Islet of Langerhans (tissue), 1 donor: ENCODE measurements around the gene FPGS.
"Not testable (repeated sequence)": the region's sequence is repeated elsewhere in the genome, so short reads cannot be mapped to it uniquely, and the experiment has no call there.

Source experiments
- FAIRE-seq: peaks from one replicate; lab custom pipeline; 2011; peaks lifted over from hg19 to GRCh38; lab: Jason Lieb, UNC

Gene FPGS

DNA sequence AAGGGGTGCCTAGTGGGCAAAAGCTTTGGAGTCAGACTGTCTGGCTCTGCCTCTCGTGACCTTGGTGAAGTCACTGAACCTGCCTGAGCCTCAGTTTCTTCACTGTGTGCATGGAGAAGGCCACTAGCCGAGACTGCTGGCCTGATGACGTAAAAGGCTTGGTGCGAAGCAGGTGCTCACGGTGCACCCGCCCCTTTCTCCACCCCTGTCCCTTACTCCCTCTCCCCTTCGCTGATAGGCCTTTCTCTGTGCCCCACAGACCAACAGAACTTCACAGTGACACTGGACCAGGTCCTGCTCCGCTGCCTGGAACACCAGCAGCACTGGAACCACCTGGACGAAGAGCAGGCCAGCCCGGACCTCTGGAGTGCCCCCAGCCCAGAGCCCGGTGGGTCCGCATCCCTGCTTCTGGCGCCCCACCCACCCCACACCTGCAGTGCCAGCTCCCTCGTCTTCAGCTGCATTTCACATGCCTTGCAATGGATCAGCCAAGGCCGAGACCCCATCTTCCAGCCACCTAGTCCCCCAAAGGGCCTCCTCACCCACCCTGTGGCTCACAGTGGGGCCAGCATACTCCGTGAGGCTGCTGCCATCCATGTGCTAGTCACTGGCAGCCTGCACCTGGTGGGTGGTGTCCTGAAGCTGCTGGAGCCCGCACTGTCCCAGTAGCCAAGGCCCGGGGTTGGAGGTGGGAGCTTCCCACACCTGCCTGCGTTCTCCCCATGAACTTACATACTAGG, 10.4 kb downstream of the FPGS start:
- FAIRE-seq: no peak

DNA sequence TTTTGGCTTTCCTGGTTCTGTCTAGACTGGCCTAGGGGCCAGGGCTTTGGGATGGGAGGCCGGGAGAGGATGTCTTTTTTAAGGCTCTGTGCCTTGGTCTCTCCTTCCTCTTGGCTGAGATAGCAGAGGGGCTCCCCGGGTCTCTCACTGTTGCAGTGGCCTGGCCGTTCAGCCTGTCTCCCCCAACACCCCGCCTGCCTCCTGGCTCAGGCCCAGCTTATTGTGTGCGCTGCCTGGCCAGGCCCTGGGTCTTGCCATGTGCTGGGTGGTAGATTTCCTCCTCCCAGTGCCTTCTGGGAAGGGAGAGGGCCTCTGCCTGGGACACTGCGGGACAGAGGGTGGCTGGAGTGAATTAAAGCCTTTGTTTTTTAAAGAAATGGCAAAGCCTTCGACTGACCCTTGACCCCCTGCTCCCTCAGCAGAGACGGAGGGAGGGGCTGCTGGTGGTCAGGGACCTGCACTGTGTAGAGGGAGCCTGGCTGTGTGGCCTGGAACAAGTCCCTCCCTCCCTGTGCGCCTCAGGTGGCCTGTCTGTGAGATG, 11.1 kb downstream of the FPGS start:
- no peak for FAIRE-seq

DNA sequence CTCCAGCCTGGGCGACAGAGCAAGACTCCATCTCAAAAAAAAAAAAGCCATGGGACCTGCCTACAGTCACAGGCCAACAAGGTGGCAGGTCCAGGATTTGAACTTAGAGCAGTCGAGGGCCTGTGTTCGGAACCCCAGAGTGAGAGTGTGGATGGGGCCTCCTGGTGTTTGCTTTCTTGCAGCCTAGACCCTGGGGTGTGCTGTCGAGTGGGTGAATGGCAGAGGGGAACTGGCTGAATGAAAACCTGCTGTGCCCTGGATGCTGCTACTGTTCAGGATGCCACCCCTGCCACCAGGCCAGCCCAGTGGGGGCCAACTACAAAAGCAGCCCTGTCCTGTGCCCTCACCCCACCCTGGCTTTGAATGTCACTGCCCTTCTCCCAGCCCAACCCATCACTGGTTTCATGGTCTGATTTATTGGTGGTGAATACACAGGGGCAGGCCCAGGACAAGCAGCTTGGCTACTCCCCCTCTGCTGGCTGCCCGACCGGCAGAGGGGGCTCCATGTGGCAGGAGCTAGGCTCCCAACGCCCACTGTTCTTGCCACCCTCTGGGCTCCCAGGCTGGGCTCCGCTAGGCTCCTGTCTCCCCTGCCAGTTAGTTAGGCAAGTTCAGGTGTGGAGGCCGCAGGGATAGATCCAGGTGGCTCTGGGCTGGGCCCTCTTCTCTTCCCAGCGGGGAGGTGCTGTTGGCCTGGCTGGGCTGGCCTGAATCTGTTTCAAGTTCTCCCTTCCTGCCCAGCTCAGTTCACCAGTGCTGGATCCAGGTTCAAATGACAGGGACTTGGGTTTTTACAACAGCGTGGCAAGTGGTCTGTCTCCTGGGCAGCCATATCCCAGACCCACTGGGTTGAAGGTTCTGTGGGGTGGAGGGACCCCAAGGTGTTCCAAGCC, 12.2 kb downstream of the FPGS start:
- FAIRE-seq: no peak

DNA sequence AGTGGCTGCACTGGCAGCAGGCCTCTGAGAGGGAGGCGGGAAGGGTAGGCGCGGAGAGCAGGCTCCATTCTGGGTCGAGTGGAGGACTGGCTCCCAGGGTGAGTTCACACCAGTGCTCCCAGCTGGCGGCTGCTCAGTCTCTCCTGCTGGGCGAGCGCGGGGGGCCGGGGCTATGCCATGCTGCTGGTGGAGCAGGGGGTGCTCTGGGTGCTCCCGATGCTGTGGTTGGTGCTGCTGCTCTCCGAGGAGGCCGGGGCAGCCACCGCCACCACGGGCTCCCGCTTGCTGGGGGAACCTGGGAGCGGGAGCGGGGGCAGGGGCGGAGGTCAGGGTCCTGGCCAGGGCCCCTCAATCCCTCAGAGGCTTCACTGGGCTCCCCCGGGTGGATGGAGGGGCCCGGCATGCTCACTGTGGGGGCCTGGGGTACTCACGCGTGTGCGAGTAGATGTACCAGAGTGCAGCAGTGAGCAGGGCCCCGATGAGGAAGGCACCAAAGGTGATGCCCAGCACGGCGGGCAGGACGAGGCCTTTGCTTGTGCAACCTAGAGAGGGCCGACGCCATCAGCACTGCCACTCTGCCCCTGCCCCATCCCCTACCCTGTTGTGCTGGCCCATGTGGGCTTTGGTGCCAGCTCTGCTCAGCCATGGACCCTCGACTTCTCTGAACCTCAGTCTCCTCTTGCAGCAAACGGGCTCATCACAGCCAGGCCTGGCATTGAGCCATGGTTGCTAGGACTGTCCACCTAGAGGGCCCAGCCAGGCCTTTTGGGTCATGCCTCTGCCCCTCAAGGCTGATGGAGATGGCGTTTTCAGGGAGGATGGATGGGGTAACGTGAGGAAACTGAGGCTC, 13.1 kb downstream of the FPGS start:
- no peak for FAIRE-seq

DNA sequence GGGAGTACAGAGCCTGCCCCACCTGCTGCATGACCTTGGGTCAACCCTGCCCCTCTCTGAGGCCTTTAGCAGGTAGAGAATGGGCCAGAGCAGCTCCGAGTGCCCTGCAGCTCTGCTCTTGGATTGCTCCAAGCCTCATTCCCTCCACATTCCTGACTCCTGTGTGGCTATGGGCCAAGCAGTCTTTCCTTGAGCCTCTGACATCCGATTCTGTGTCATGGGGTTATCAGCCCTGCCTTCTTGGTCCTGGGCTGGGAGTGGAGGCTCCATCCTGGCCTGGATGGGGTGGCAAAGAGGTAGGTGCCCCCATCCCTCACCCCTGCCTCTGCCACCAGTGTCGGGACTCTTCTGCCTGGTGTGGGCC, 13.7 kb downstream of the FPGS start:
- FAIRE-seq: no peak

DNA sequence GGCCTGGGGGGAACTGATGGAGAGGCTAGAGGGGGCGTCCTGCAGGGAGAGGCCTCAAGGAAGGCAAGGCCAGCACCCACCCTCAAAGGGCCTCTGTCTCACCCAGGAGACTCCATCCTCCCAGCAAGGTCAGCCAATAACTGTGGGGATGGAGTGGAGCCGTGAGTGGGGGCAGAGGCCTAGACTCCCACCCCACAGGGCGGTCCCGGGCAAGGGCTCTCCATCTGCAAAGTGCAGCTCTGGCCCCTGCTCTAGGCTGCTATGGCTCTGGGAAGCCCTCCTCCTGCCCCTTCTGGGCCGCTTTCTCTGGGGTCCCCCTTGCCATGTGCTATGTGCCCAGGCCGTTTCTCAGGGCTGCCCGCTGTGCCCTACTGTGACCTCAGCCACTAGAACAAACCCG, 14.0 kb downstream of the FPGS start:
- no peak for FAIRE-seq

DNA sequence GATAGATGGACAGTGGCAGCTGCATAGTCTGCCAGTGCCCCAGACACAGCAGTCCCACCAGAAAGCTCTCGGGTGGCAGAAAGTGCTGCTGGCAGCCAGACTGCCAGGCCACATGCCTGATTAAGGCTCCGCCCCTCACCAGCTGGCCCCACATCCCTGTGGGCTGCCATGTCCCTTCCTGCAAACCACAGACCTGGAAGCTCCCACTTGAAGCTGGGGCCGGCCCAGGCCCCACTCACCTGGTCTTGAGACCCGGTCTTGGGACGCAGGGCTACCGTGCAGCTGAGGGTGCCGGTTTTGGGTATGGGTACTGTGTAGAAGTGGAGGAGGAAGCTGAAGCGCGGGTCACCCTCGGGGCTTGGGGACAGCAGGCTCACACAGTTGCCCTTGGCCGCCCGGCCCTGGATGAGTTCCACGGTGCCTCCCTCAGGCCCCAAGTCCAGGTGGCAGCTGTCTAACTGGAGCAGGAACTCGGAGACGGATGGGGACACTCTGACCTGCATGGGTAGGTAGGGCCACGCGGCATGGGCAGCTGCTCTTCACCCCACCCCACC, 15.3 kb downstream of the FPGS start:
- FAIRE-seq: no peak

DNA sequence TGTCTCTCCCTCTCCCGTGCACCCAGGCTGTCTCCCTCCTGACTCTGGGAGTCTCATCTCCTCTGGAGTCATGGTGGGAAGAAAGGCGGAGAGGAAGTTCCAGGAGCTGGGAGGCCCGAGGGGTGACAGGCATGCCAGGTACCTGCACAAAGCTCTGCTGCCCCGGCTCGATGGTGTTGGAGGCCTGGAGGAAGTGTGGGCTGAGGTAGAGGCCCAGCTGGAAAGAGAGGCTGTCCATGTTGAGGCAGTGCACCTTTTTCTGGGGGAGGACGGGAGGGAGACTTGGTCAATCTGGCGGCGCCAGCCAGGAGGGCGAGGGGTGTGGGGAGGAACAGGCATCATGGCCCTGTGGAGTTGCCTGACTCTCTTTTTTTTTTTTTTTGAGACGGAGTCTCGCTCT, 15.9 kb downstream of the FPGS start:
- FAIRE-seq: no peak

DNA sequence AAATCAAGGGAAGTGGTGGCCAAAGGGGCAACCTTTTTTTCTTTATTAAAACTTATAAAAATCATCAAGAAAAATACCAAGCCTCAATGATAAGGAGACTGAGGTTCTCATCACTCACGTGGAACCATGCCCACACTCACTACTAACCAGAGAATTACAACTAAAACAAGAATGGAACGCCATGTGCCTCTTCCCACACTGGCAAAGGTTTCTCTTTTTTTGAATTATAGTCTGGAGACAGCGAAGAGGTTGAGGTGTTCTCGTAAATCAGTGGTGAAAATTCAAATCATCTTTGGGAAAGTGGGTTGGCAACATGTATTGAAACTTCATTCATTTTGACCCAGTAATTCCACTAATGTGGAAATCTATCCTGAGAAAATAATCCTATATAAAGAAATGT, 19.4 kb downstream of the FPGS start:
- no peak for FAIRE-seq

DNA sequence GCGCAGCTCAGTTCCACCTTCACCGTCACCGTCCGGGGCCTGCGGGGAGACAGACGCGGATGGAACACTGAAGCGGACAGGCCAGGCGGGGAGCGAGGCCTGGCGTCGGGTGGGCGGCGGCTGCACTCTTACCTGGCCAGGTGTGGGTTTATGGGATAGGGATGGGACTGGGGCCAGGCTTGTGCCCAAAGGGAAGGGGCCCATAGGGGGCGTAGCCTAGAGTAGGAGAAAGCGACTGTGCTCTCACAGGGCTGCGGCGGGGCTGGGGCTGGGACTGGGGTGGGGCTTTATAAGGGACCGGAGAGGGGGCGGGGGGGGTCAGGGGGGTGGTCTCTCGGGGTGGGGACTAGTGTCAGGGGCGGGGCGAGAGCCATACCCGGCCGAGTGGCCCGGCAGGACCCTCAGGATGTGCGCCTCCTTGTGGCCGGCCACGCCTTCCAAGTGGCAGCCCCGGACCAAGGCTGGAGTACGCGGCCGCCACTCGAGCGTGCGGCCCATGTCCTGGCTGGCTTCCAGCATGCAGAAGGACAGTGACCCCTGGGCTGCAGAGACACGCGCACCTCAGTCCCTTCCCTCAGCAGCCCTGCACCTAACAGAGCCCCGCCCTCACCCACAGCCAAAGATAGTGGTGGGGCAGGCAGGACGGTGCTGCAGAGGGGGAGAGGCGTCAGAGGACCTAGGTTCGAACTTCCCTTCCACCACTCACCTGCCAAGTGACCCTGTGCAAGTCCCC, 22.8 kb downstream of the FPGS start:
- FAIRE-seq: no peak

DNA sequence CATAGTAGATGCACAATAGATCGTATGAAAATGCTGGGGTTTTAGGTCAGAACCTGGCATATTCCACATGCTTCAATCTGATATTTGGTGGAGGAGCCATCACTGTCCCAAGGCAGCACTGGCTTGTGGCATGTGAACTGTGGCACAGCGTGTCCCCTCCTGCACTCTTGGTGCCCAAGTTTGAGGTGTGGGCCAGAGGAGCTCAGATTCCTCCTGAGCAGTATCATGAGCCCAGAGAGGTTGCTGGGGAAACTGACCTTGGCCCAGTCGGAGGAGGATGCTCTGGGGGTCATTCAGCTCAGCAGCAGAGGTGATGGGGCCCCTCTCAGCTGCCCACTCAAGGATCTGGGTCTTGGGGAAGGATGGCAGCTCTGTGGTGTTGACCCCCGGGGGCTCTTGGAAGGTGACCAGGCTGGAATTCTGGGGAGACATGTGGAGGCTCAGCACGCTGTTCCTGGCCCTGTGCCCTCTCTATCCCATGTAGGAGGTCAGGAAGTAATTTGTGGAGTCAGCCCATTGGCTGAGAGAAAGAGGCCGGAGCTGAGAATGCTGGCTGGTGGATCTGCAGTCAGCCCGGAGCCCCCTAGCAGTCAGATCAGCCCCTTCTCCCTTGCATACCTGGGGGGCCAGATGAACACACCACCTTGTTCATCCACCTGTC, 23.7 kb downstream of the FPGS start:
- no peak for FAIRE-seq

DNA sequence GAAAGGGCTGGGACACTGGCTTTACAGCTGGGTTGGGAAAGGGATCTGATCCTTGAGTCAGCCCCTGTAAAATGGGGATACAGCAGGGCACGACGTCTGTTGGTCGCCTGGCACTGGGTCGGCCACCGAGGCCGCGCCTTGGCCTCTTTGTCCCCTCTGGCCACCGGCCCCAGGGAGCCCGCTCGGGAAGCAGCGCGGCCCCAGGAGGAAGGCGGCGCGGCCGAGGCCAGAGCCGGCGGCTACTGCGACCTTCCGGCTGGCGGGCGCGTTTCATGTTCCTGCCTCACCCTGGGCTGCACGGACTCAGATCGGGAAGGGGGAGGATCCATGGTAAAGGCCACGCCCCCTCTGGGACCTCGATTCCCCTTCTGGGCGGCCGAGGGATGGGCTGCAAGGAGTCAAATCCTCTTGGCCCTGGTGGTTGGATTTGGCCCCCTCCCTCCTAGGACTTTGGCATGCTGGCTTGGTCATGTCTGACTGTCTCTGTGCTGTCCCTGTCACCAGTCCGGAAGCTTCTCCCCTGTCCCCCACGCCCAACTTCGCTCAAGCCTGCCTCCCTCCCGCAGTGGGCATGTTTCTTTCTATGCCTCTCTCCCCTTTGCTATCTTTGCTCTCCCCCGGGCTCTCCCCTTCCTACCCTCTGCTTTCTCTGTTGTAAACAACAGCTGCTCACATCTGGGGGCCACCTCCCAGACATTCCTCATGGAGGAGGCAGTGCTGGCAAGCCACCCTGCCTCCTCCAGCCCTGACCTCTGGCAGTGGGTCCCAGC, 25.8 kb downstream of the FPGS start:
- FAIRE-seq: no peak

DNA sequence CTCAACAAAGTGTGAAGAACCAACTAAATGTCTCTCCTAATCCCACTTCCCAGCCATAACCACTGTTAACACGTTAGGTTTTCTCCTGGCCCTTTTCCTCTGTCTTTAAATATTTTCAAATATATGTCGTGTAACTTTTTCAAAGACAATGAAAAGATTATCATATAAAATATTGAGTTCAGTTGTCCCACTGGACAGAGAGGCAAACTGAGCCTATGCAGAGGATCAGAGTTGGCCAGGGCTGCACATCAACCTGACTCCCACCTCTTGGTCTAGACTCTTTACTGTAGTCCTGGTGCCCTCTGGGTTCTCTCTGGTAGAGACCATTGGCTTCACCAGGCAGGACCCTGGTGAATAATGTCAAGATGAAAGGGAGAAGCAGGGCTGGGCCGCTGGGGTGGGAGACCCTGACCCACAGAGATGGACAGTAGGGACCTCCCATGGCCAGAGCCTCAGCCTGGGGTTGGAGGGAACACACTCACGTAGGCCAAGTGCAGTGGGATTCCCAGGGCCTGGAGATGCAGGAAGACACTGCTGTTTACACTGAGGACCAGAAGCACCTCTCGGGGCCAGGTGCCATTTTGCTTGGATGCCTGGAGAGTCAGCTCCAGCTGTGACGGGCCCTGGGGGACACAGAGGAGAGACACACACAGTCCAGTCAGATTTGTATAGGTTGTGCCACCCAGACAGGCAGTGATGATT, 26.7 kb downstream of the FPGS start:
- FAIRE-seq: no peak

DNA sequence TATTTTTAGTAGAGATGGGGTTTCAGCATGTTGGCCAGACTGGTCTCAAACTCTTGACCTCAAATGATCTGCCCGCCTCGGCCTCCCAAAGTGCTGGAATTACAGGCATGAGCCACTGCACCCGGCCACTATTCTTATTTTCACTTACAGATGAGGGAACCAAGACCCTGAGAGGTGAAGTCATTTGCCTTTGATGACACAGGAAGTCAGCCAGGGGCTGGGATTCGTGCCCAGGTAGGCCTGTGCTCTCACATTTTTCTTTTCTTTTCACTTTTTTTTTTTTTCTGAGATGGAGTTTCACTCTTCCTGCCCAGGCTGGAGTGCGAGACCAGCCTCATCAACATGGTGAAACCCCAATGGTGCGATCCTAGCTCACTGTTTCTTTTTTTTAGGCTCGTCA, 29.6 kb downstream of the FPGS start:
- FAIRE-seq: no peak

DNA sequence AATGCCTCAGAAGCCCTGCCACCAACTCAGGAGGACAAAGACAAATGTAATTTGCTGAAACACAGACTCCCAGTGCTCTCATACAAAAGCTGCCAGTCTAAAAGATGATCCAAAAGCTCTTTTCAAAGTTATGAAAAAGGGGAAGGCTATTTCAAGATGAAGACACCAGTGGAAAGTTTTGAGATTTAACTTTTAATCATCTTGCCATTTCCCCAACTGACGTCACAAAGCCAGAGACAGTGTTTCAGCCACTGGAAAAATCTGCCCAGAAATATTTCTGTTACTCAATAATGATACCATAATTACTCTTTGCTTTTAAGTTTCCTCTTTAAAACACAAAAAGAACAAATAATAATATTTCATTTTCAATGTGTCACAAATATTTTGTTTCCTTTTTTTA, 30.9 kb downstream of the FPGS start:
- no peak for FAIRE-seq

DNA sequence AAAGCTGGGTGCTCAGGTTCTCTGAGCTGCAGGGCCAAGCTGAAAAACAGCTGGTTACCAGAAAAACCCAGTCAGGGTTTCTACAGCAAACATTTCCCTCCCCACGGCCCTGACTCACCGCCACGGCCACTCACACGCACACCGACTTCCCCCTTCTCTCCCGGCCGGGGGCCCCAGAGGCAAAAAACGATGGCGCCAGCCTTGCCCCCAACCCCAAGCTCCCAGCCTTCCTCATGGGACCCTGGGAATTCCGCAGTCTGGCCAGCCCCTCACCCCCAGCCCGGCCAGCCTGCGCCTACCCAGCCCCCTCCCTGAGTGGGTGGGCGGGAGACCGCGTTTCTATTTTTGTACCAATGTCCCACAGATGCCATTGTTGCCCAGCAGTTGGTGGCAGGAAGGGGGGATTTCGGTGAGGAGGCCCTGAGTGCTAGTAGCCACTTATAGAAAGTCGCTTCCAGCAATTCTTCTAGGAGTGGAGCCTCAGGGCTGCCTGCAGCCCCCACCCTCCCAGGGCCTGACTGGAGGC, 33.4 kb downstream of the FPGS start:
- no peak for FAIRE-seq

DNA sequence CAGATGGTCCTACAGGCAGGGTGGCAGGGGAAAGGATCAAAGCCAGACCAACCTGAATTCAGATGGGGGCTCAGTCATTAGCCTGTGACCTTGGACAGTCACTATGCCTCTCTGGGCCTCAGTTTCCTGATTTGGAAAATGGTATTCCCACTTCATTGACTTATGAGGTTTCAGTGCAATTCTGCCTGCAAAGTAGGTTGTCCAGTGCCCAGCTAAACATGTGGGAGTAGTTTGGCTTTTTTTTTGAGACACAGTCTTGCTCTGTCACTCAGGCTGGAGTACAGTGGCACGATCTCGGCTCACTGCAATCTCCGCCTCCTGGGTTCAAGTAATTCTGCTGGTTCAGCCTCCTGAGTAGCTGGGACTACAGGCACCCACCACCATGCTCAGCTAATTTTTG, 33.9 kb downstream of the FPGS start:
- FAIRE-seq: not testable (repeated sequence)

DNA sequence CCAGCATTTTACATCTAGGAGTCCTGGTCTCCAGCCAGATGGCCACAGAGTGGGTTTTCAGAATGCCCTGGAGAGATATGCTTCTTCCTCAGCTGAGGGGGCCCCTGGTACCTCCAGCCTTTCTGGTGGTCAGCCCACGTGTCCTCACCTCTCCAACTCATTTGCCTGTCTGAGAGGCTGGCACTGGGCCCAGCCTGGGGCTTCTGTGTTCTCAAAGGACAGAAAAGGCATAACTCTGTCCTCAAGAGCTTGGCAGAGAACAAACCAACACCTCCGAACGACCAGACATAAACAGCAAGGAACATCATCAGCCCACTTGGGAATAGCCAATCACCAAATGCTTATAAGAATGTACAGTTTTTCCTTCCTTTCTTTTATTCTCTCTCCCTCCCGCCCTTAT, 34.7 kb downstream of the FPGS start:
- no peak for FAIRE-seq

DNA sequence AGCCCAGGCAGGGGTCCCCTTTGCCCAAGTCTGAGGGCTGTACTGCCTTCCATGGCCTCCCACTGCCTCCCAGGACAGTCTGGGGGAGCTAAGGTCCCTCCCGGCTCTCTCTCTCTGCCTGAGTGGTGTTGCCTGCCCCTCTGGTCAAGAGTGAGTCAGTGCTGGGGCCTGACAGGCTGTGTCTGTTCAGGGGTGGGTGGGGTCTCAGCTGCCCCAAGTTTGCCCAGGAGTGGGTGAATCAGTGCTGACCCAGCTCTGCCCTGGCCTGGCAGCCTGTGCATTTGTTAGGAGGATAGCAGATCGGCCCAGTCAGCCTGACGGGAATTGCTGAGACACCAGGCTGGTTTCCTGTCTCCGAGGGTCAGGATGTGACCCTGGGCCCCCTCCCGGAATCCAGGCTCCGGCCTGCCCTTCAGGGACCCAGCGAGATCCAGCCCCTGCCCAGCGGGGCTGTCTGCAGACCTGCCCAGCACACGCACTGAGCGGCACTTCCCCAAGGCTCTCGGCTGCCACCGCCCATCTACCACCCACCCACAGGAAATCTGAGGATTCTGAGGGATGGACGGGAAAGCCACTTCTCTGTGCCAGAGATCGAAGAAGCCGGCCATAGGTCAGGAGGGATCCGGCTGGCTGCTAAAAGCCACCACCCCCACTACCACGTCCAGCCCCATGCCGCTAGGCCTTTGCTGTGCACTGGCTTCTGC, 35.8 kb downstream of the FPGS start:
- no peak for FAIRE-seq
